ENCODE data around the gene WNK1.
"Not testable (repeated sequence)": the region's sequence is repeated elsewhere in the genome, so short reads cannot be mapped to it uniquely, and the experiment has no call there.

The WNK1 gene

DNA sequence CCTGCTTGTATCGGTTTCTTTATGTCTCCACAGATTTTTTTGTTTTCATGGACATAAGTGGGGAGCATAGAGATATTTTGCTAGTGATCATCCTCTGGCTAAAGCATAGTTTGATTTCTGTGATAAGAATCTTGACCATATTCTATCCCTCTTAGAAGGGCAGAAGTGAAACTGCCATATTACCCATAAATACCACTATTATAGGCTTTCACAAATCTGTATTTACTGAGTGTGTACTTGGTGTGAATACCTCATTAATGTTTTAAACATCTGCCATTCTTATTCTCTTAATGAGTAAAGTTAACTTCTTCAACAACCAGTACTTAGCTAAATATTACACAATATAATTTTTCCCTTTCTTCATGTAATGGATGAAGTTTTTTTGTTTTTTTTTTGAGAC is 16.1 kb downstream of the WNK1 start:
- in situ Hi-C loops (cut with HindIII; ENCODE audit: low sequenced_read_pairs): no loop called here
- H3K4me3 ChIP-seq (ENCODE audit: low read depth, low read length): no peak overlapping the region
- DNase-seq (ENCODE audit: low read depth, low spot score): no peak
- TF ChIP-seq, protein P1, sequence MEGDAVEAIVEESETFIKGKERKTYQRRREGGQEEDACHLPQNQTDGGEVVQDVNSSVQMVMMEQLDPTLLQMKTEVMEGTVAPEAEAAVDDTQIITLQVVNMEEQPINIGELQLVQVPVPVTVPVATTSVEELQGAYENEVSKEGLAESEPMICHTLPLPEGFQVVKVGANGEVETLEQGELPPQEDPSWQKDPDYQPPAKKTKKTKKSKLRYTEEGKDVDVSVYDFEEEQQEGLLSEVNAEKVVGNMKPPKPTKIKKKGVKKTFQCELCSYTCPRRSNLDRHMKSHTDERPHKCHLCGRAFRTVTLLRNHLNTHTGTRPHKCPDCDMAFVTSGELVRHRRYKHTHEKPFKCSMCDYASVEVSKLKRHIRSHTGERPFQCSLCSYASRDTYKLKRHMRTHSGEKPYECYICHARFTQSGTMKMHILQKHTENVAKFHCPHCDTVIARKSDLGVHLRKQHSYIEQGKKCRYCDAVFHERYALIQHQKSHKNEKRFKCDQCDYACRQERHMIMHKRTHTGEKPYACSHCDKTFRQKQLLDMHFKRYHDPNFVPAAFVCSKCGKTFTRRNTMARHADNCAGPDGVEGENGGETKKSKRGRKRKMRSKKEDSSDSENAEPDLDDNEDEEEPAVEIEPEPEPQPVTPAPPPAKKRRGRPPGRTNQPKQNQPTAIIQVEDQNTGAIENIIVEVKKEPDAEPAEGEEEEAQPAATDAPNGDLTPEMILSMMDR (IDR thresholded peaks at IDR 0.05; ENCODE audit: low read depth, low read length): no peak

DNA sequence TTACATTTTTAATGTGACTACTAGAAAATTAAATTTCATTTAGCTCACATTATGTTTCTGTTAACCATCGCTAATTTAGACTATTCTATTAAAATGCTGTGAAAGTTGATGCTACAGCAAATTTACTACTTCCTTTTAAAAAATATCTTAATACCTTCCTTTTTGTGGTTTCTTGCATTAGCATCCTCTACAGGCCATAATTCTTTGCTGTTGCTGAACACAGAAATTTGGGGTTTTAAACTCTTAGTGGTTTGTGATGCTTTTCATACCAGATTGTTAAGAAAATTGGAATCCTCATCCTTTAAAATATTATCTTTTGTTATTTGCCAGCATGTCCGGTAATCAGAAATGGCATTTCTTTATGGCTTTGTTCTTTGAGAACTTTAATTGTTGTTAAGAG is 18.1 kb downstream of the WNK1 start:
- TF ChIP-seq, protein P1 (IDR thresholded peaks at IDR 0.05; ENCODE audit: low read depth, low read length): no peak
- in situ Hi-C loops (cut with HindIII; ENCODE audit: low sequenced_read_pairs): no loop called here
- H3K4me3 ChIP-seq (ENCODE audit: low read depth, low read length): no peak overlapping the region
- DNase-seq (ENCODE audit: low read depth, low spot score): no peak

DNA sequence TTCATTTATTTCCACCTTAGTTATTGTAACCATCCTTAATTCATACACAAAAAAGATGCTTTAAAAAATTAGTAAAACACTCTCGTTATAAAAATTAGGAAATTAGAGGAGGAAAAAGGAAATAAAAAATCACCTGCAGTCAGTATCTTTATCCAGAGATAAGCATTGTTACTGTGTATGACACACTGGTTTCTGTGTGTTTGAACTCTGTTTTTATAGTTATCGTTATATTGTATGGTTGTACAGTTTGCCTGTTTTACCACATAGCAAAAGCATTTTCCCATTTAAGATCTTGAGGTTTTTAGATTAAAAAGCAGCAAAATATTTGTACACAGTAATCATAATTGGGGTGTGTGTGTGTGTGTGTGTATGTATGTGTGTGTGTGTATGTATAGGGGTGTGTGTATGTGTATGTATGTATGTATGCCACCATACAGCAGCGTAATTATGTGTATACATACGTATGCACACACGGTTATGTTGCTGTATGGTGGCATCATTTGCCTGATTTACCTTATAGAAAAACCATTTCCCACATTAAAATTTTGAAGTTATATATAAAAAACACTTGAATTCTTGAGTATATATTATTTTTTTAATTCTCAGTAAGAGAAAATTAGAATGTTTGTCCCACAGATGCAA is 19.8 kb downstream of the WNK1 start:
- in situ Hi-C loops (cut with HindIII; ENCODE audit: low sequenced_read_pairs): no loop called here
- H3K4me3 ChIP-seq (ENCODE audit: low read depth, low read length): no peak overlapping the region
- TF ChIP-seq, protein P1 (IDR thresholded peaks at IDR 0.05; ENCODE audit: low read depth, low read length): no peak
- no peak for DNase-seq (ENCODE audit: low read depth, low spot score)

DNA sequence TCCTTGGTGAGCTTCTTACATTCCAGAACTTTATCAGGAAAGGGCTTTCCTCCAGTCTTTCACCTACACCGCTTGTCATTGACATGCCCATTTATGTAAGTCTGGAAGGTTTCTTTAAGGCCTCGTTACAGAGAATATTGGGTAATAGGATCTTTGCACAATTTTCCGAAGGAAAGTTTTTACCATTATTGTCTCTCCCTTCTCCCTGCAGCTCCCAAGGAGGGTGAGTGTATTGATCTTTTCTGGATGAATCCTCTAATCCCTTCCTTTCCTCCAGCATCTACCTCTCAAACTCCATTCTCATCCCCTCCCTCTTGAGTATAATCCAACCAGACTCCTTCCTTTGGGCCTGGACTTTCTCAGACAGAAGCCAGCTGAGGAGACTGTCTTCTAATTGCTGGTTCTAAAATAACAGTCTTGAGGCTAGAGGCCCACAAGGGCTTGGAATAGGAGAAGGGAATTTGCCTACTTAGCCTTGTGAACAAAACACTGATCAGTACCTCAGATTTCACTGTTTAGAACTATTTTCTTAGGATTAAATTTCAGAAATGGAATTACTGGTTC is 21.8 kb downstream of the WNK1 start:
- no peak for DNase-seq (ENCODE audit: low read depth, low spot score)
- no peak overlapping the region for H3K4me3 ChIP-seq (ENCODE audit: low read depth, low read length)
- TF ChIP-seq, protein P1 (IDR thresholded peaks at IDR 0.05; ENCODE audit: low read depth, low read length): no peak
- in situ Hi-C loops (cut with HindIII; ENCODE audit: low sequenced_read_pairs): no loop called here

DNA sequence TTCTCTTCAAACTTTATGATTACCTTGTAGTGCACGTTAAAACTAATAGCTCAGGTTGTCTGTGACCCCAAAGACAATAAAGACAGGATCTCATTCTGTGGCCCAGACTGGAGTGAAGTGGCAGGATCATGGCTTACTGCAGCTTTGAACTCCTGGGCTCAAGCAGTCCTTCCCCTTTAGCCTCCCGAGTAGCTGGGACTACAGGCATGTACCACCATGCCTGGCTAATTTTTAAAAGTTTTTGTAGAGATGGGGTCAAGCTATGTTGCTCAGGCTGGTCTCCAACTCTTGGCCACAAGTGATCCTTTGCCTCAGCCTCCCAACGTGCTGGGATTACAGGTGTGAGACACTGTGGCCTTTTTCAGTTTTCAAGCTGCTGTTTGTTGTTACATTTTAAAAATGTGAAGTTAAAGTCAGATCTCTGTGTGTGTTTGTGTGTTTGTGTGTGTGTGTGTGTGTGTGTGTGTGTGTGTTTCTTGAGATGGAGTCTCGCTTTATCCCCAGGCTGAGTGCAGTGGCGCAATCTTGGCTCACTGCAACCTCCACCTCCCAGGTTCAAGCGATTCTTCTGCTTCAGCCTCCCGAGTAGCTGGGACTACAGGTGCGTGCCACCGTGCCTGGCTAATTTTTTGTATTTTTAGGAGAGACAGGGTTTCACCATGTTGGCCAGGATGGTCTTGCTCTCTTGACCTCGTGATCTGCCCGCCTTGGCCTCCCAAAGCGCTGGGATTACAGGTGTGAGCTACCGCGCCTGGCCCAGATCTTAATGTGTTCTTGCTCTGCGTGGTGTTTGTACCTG is 23.8 kb downstream of the WNK1 start:
- DNase-seq (ENCODE audit: low read depth, low spot score); H3K4me3 ChIP-seq (ENCODE audit: low read depth, low read length); in situ Hi-C loops (cut with HindIII; ENCODE audit: low sequenced_read_pairs): not testable (repeated sequence)

DNA sequence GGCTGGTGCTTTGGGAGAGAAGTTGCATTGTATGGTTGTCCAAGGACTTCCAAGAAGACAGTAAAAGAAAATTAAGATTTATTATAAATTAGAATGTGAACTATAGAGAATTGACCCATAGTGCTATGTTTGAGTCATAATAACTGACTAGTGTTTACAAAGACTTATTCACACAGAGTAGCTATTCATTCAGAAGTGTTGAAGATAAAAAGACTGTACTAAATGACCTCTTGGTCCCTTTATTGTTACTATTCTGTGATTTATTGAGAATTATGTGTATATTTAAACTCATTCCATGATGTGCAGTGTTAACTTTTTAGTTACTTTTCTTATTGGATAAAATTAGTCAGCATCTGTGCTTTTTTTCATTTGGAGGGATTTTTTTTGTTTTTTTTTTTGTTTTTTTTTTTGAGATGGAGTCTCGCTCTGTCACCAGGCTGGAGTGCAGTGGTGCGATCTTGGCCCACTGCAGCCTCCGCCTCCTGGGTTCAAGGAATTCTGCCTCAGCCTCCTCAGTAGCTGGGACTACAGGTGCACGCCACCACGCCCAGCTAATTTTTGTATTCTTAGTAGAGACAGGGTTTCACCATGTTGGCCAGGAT is 24.5 kb downstream of the WNK1 start:
- H3K4me3 ChIP-seq (ENCODE audit: low read depth, low read length); DNase-seq (ENCODE audit: low read depth, low spot score); in situ Hi-C loops (cut with HindIII; ENCODE audit: low sequenced_read_pairs): not testable (repeated sequence)

DNA sequence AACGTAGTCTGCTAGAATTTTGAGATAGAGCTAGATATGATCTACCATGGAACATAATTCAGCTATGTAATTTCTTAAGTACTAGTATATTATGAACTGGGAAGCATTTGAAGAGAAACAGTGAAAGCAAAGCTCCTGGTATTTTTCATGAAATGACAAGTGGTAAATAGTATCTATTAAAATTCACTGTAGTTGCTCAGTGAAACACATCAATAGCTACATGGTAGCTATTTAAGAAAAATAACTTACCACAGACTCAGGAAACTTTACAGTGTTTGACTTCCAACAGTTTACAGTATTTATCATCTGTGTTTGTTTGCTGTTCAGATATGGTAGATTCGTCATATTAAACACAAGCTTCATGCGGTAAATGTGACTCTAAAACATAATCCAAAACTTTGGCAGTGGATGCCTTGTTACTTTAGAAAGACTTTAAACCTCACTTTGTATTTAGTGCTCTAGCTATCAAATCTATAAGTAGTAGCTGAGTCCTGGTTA is 25.2 kb downstream of the WNK1 start:
- no peak overlapping the region for H3K4me3 ChIP-seq (ENCODE audit: low read depth, low read length)
- in situ Hi-C loops (cut with HindIII; ENCODE audit: low sequenced_read_pairs): no loop called here
- DNase-seq (ENCODE audit: low read depth, low spot score): no peak
- TF ChIP-seq, protein P1 (IDR thresholded peaks at IDR 0.05; ENCODE audit: low read depth, low read length): no peak

Data from astrocyte of the spinal cord (primary cell).